ENCODE results near the gene SUSD6. TPM values are rescaled to one million over a fixed set of nuclear protein-coding genes. Genes with fewer than 3 reads are reported as not detected.
A peak's percentile ranks its signal among the peaks of the same experiment; 100 is the strongest.

SUSD6 gene
- total and polyA plus RNA-seq, 2 donors (not counting 1 experiment from before 2014, with no cell fraction given) = 62.3 to 97.8 TPM

DNA sequence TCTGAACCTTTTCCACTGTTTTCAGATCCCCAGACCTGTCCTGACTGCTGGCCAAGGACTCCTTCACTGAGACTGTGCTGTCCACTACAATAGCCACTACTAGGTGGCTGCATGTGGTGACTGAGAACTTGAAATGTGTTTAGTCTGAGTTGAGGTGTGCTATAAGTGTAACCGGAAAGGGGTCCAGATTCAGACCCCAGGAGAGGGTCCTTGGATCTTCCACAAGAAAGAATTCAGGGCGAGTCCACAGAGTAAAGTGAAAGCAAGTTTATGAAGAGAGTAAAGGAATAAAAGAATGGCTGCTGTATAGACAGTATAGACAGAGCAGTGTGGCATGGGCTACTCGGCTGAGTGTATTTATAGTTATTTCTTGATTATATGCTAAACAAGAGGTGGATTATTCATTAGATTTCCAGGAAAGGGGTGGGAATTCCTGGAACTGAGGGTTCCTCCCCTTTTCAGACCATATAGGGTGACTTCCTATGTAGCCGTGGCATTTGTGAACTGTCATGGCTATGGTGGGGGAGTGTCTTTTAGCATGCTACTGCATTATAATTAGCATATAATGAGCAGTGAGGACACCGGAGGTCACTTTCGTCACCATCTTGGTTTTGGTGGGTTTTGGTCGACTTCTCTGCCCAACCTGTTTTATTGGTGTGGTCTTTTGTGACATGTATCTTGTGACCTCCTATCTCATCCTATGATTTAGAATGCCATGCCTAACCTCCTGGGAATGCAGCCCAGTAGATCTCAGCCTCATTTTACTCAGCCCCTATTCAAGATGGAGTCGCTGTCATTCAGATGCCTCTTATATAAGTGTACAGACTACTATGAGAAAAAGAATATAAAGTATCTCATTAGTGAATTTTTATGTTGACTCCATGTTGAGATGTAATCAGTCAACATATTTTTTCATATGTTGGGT is 85.5 kb downstream of the SUSD6 start:
- Histone ChIP-seq H3K9me3 (ENCODE audit: control extremely low read depth in 1 of 3, control insufficient read depth in 2 of 3, insufficient read depth in 1 of 3, low read length in 2 of 3) (no peaks in the 10 kb centered on the region), H3K4me2 (replicated peaks; ENCODE audit: low read depth, low read length, poor library complexity, severe bottlenecking) (peak overlapping the region; percentile 63), H3K79me2 (ENCODE audit: control insufficient read depth, insufficient read depth, low read length) (peaks cover 99% of the 10 kb centered on the region), H3K4me1 (ENCODE audit: control insufficient read depth in 2 of 2, insufficient read depth in 2 of 2, low read length in 2 of 2) (peaks cover 78 to 81% of the 10 kb centered on the region in 2 donors), H3K36me3 (replicated peaks in 1 of 2; ENCODE audit: control extremely low read depth in 1 of 2, control insufficient read depth in 1 of 2, extremely low read depth in 1 of 2, insufficient read depth in 2 of 2, low read length in 1 of 2) (peaks cover 0 to 2% of the 10 kb centered on the region in 2 experiments), H3K27ac (ENCODE audit: low read length in 2 of 2) (peak overlapping the region in 1 of 2 donors; percentile 35), H2AFZ (ENCODE audit: insufficient read depth, low read depth, low read length, poor library complexity, severe bottlenecking) (no peak overlapping the region), H3K27me3 (replicated peaks in 1 of 4; ENCODE audit: control extremely low read depth in 1 of 4, control insufficient read depth in 3 of 4, insufficient read depth in 4 of 4, low read length in 3 of 4) (no peaks in the 10 kb centered on the region), H3K9ac (ENCODE audit: low read length) (no peak overlapping the region), H3K4me3 (ENCODE audit: control extremely low read depth in 1 of 5, extremely low read depth in 1 of 5, insufficient read depth in 1 of 5, low read depth in 2 of 5, low read length in 4 of 5) (no peak overlapping the region), H4K20me1 (ENCODE audit: control insufficient read depth, insufficient read depth, low read length, poor library complexity, severe bottlenecking) (peaks cover 78% of the 10 kb centered on the region)
- ATAC-seq (ENCODE audit: low read depth) = no peak
- H3K4me1 Mint-ChIP-seq = peaks cover 93% of the 10 kb centered on the region
- H3K27ac Mint-ChIP-seq = peak overlapping the region; percentile 87
- no peaks in the 10 kb centered on the region for H3K27me3 Mint-ChIP-seq
- intact Hi-C loops (cut with micrococcal nuclease) = loop anchor here (2.0 kb wide), 1 partner anchor 14 kb away; no protein-coding TSS in a partner anchor
- H3K9me3 Mint-ChIP-seq (ENCODE audit: insufficient read depth) = no peaks in the 10 kb centered on the region
- peak overlapping the region; percentile 44 for H3K4me3 Mint-ChIP-seq
- ChIA-PET CTCF (no interaction called here), POLR2A (no interaction called here)
- DNase-seq = no peak
- TF ChIP-seq, protein P1, sequence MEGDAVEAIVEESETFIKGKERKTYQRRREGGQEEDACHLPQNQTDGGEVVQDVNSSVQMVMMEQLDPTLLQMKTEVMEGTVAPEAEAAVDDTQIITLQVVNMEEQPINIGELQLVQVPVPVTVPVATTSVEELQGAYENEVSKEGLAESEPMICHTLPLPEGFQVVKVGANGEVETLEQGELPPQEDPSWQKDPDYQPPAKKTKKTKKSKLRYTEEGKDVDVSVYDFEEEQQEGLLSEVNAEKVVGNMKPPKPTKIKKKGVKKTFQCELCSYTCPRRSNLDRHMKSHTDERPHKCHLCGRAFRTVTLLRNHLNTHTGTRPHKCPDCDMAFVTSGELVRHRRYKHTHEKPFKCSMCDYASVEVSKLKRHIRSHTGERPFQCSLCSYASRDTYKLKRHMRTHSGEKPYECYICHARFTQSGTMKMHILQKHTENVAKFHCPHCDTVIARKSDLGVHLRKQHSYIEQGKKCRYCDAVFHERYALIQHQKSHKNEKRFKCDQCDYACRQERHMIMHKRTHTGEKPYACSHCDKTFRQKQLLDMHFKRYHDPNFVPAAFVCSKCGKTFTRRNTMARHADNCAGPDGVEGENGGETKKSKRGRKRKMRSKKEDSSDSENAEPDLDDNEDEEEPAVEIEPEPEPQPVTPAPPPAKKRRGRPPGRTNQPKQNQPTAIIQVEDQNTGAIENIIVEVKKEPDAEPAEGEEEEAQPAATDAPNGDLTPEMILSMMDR (IDR thresholded peaks at IDR 0.05) = no peak
- TF ChIP-seq EZH2 (IDR thresholded peaks at IDR 0.05; ENCODE audit: borderline replicate concordance, insufficient read depth, low read depth, low read length, poor library complexity, severe bottlenecking) = no peak
- WGBS (ENCODE audit: insufficient coverage) = 48% methylated on average over 3 of the region's 8 CpGs

DNA sequence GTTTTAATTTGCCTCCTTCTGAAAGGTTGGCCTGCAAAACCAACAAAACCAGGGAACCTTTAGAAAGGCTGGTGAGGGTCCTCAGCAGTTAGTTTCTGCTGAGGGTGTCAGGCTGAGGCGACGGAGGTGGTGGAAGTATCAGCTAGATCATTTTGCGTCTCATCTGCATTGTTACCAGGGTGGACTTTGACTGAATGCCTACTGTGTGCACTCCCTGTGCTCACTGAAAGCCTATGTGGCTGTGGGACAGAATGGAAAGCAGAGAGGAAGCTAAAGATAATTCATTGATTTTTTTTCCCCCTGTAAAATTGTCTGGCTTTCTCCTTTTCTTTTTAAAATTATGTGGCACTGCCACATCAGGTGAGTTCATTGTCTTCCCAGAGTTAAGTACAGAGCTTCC is 87.2 kb downstream of the SUSD6 start:
- Mint-ChIP-seq H3K27ac (peak overlapping the region; percentile 58), H3K27me3 (no peaks in the 10 kb centered on the region), H3K4me1 (peaks cover 93% of the 10 kb centered on the region), H3K9me3 (ENCODE audit: insufficient read depth) (no peaks in the 10 kb centered on the region), H3K4me3 (no peak overlapping the region)
- Histone ChIP-seq H2AFZ (ENCODE audit: insufficient read depth, low read depth, low read length, poor library complexity, severe bottlenecking) (no peak overlapping the region), H3K4me1 (ENCODE audit: control insufficient read depth in 2 of 2, insufficient read depth in 2 of 2, low read length in 2 of 2) (peaks cover 78 to 81% of the 10 kb centered on the region in 2 donors), H3K9ac (ENCODE audit: low read length) (no peak overlapping the region), H4K20me1 (ENCODE audit: control insufficient read depth, insufficient read depth, low read length, poor library complexity, severe bottlenecking) (peaks cover 76% of the 10 kb centered on the region), H3K79me2 (ENCODE audit: control insufficient read depth, insufficient read depth, low read length) (peaks cover 99% of the 10 kb centered on the region), H3K9me3 (ENCODE audit: control extremely low read depth in 1 of 3, control insufficient read depth in 2 of 3, insufficient read depth in 1 of 3, low read length in 2 of 3) (no peaks in the 10 kb centered on the region), H3K27me3 (replicated peaks in 1 of 4; ENCODE audit: control extremely low read depth in 1 of 4, control insufficient read depth in 3 of 4, insufficient read depth in 4 of 4, low read length in 3 of 4) (no peaks in the 10 kb centered on the region), H3K27ac (ENCODE audit: low read length in 2 of 2) (no peak overlapping the region), H3K4me2 (replicated peaks; ENCODE audit: low read depth, low read length, poor library complexity, severe bottlenecking) (no peak overlapping the region), H3K4me3 (ENCODE audit: control extremely low read depth in 1 of 5, extremely low read depth in 1 of 5, insufficient read depth in 1 of 5, low read depth in 2 of 5, low read length in 4 of 5) (no peak overlapping the region), H3K36me3 (replicated peaks in 1 of 2; ENCODE audit: control extremely low read depth in 1 of 2, control insufficient read depth in 1 of 2, extremely low read depth in 1 of 2, insufficient read depth in 2 of 2, low read length in 1 of 2) (peaks cover 0 to 2% of the 10 kb centered on the region in 2 experiments)
- TF ChIP-seq EZH2 (IDR thresholded peaks at IDR 0.05; ENCODE audit: borderline replicate concordance, insufficient read depth, low read depth, low read length, poor library complexity, severe bottlenecking) = no peak
- TF ChIP-seq, protein P1 (IDR thresholded peaks at IDR 0.05) = no peak
- ChIA-PET CTCF (interaction anchor here (0.6 to 0.9 kb wide), 2 partner anchors 9 to 114 kb away, joined by 3 read pairs; no protein-coding TSS in a partner anchor), POLR2A (no interaction called here)
- DNase-seq (no peak), ATAC-seq (ENCODE audit: low read depth) (no peak)
- 93% methylated on average over 3 of the region's 3 CpGs for WGBS (ENCODE audit: insufficient coverage)
- intact Hi-C loops (cut with micrococcal nuclease) = no loop called here

Measured in B cell (primary cell).